Measurements from ENCODE around the gene MEF2C. TPM values are rescaled to one million over a fixed set of nuclear protein-coding genes. Genes with fewer than 3 reads are reported as not detected.

The MEF2C gene
- total and polyA plus RNA-seq, 2 donors, result 8.0 to 12.8 TPM

DNA sequence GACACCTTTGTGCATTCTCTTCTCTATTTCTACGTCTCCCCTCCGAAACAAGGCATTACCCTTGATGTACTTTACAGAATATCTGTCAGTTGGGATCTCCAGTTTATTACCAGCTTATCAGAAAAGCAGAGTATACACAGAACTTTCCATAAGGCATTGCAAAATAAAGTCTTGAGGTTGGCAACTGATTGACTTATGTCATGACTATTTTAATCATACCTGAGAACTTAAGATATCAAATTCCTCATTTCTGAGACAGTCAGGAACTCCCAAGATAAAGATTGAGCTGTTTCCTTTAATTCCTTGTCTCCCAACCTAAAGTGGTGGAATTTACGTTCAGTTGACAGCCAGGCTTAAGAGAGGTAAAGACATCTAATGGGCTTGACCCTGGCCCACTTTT lies 110.9 kb downstream of the MEF2C start:
- Histone ChIP-seq H3K4me1 (ENCODE audit: control insufficient read depth in 2 of 2, insufficient read depth in 2 of 2, low read length in 2 of 2) (no peaks in the 10 kb centered on the region), H3K36me3 (ENCODE audit: control insufficient read depth in 2 of 2, insufficient read depth in 2 of 2, low read length in 1 of 2) (no peaks in the 10 kb centered on the region), H3K27me3 (ENCODE audit: control insufficient read depth in 2 of 2, insufficient read depth in 1 of 2, low read length in 1 of 2) (no peaks in the 10 kb centered on the region), H3K27ac (ENCODE audit: low read depth in 1 of 2, low read length in 1 of 2) (no peak overlapping the region), H3K4me3 (ENCODE audit: low read length in 2 of 2) (no peak overlapping the region), H3K9me3 (ENCODE audit: control insufficient read depth in 2 of 2, insufficient read depth in 1 of 2, low read length in 1 of 2) (no peaks in the 10 kb centered on the region)
- DNase-seq (ENCODE audit: low read depth in 6 of 9, low spot score in 9 of 9), result no peak
- 96% methylated on average over 3 of the region's 3 CpGs for WGBS

DNA sequence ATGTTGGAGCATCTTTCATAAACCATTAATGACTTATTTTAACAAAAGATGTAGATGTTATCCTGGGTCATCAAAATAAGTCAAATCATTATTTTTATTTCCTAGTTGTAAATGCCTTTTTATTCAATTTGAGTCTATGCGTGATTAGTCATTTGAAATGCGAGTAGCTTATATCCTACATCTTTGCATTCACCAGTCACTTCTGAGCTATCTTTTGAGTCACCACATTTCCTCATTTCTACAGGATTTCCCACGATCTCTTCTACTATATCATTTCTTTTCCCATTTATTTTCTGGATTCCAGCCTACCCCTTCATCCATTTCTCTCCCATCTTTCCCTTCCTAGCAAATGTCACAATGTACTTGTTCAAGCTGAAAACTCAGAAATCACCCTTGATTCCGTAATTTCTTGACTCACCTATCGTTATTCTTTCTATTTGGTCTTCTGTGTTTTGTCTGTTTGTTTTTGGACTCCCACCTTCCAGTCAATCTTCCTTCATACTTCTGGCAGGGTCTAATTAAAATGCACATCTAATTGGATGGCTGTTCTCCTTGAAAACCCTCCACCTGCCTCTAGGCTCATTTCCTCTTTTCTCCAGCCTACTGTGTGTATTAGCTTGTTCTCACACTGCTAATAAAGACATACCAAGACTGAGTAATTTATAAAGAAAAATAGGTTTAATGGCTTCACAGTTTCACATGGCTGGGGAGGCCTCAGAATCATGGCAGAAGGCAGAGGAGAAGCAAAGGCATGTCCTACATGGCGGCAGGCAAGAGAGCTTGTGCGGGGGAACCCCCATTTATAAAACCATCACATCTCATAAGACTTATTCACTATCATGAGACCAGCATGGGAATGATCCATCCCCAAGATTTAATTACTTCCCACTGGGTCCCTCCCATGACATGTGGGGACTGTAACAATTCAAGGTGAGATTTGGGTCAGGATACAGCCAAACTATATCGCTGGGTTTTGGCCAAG lies 112.4 kb downstream of the MEF2C start:
- H3K4me1 ChIP-seq (ENCODE audit: control insufficient read depth in 2 of 2, insufficient read depth in 2 of 2, low read length in 2 of 2), result no peaks in the 10 kb centered on the region
- no peak overlapping the region for H3K27ac ChIP-seq (ENCODE audit: low read depth in 1 of 2, low read length in 1 of 2)
- 95% methylated on average over 8 of the region's 8 CpGs for WGBS
- no peaks in the 10 kb centered on the region for H3K36me3 ChIP-seq (ENCODE audit: control insufficient read depth in 2 of 2, insufficient read depth in 2 of 2, low read length in 1 of 2)
- H3K4me3 ChIP-seq (ENCODE audit: low read length in 2 of 2), result no peak overlapping the region
- no peaks in the 10 kb centered on the region for H3K9me3 ChIP-seq (ENCODE audit: control insufficient read depth in 2 of 2, insufficient read depth in 1 of 2, low read length in 1 of 2)
- no peak for DNase-seq (ENCODE audit: low read depth in 6 of 9, low spot score in 9 of 9)
- no peaks in the 10 kb centered on the region for H3K27me3 ChIP-seq (ENCODE audit: control insufficient read depth in 2 of 2, insufficient read depth in 1 of 2, low read length in 1 of 2)

DNA sequence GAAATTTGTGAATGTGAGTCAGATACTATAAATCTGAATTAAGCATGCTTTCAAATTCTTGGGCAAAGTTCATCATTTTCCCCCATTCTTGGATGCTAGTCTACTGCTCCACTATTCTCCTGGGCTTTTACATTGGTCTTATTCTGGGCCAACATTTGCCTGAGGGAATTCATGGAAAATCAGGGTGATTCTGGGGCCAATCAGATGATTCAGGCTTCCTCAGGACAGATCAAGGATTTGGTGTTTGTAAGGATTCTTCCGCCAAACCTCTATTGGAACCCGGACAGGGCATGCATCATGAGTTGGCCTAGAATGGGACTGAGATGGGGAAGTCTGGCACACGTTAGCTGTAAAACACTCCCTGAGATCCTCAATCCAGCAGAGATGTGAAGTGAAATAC lies 113.8 kb downstream of the MEF2C start:
- Histone ChIP-seq H3K27me3 (ENCODE audit: control insufficient read depth in 2 of 2, insufficient read depth in 1 of 2, low read length in 1 of 2) (no peaks in the 10 kb centered on the region), H3K27ac (ENCODE audit: low read depth in 1 of 2, low read length in 1 of 2) (no peak overlapping the region), H3K9me3 (ENCODE audit: control insufficient read depth in 2 of 2, insufficient read depth in 1 of 2, low read length in 1 of 2) (no peaks in the 10 kb centered on the region), H3K36me3 (ENCODE audit: control insufficient read depth in 2 of 2, insufficient read depth in 2 of 2, low read length in 1 of 2) (no peaks in the 10 kb centered on the region), H3K4me1 (ENCODE audit: control insufficient read depth in 2 of 2, insufficient read depth in 2 of 2, low read length in 2 of 2) (no peaks in the 10 kb centered on the region), H3K4me3 (ENCODE audit: low read length in 2 of 2) (no peak overlapping the region)
- WGBS, result 99% methylated on average over 3 of the region's 3 CpGs
- no peak for DNase-seq (ENCODE audit: low read depth in 6 of 9, low spot score in 9 of 9)

DNA sequence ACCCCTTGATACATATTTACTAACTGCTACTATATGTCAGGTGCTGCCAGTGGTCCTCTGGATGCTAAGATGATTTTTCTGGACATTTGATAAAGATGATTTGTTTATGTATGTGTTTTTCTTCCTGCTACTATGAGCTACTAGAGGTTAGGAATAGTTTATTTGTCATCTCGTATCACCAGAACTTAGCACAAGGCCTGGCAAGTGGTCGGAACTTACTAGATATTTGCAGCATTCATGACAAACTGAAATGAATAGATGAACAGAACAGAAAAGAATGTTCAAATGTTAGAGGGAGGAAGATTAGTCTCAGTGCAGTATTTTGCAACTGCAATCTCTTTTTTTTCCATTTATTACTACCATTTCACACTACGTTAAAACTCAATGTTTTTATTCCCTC lies 114.6 kb downstream of the MEF2C start:
- no peaks in the 10 kb centered on the region for H3K9me3 ChIP-seq (ENCODE audit: control insufficient read depth in 2 of 2, insufficient read depth in 1 of 2, low read length in 1 of 2)
- 98% methylated on average over 3 of the region's 3 CpGs for WGBS

DNA sequence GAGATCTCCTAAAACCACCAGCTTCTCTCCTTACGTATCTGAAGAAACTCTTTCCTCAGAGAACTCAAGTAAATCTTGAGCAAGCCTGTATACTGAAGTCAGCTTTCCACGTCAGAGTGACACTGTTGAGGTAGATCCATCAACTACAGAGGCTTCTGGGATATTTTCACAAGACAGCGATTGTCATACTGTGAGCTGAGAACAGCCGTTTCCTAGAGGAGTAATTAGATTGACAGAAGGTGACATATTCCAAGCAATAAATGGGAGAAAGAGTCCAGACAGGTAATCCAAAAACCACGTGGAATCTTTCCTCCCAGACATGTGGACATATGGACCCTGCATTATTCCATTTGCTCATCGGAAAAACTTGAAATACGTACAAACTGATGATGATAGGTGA lies 117.2 kb downstream of the MEF2C start:
- DNase-seq (ENCODE audit: low read depth in 6 of 9, low spot score in 9 of 9), result no peak
- Histone ChIP-seq H3K27me3 (ENCODE audit: control insufficient read depth in 2 of 2, insufficient read depth in 1 of 2, low read length in 1 of 2) (no peaks in the 10 kb centered on the region), H3K4me3 (ENCODE audit: low read length in 2 of 2) (no peak overlapping the region), H3K4me1 (ENCODE audit: control insufficient read depth in 2 of 2, insufficient read depth in 2 of 2, low read length in 2 of 2) (no peaks in the 10 kb centered on the region), H3K9me3 (ENCODE audit: control insufficient read depth in 2 of 2, insufficient read depth in 1 of 2, low read length in 1 of 2) (no peaks in the 10 kb centered on the region), H3K27ac (ENCODE audit: low read depth in 1 of 2, low read length in 1 of 2) (no peak overlapping the region), H3K36me3 (ENCODE audit: control insufficient read depth in 2 of 2, insufficient read depth in 2 of 2, low read length in 1 of 2) (no peaks in the 10 kb centered on the region)
- 97% methylated on average over 7 of the region's 7 CpGs for WGBS

More for the DNA sequence above, 114.6 kb downstream of the MEF2C start:
- no peaks in the 10 kb centered on the region for H3K27me3 ChIP-seq (ENCODE audit: control insufficient read depth in 2 of 2, insufficient read depth in 1 of 2, low read length in 1 of 2)
- H3K4me3 ChIP-seq (ENCODE audit: low read length in 2 of 2), result no peak overlapping the region
- no peak overlapping the region for H3K27ac ChIP-seq (ENCODE audit: low read depth in 1 of 2, low read length in 1 of 2)
- no peak for DNase-seq (ENCODE audit: low read depth in 6 of 9, low spot score in 9 of 9)
- no peaks in the 10 kb centered on the region for H3K36me3 ChIP-seq (ENCODE audit: control insufficient read depth in 2 of 2, insufficient read depth in 2 of 2, low read length in 1 of 2)
- H3K4me1 ChIP-seq (ENCODE audit: control insufficient read depth in 2 of 2, insufficient read depth in 2 of 2, low read length in 2 of 2), result no peaks in the 10 kb centered on the region

DNA sequence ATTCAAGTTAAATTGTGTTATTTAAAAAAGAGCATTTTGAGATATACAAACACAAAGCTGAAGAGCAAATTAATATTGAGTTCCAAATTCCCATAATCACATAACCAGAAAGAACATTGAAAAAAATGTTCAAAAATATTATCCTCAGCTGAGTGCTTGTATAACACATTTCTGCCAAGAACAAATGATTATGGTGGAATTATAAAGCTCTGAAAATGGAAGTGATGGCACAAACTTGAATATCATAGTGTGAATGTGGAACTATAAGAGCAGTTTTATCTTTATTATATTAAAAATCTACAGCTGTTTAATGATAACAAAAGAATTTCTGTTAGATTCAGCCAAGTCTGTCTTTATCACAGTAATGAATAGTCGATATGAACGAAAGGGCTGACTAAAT lies 117.8 kb downstream of the MEF2C start:
- Histone ChIP-seq H3K27me3 (ENCODE audit: control insufficient read depth in 2 of 2, insufficient read depth in 1 of 2, low read length in 1 of 2) (no peaks in the 10 kb centered on the region), H3K27ac (ENCODE audit: low read depth in 1 of 2, low read length in 1 of 2) (no peak overlapping the region), H3K4me3 (ENCODE audit: low read length in 2 of 2) (no peak overlapping the region), H3K4me1 (ENCODE audit: control insufficient read depth in 2 of 2, insufficient read depth in 2 of 2, low read length in 2 of 2) (no peaks in the 10 kb centered on the region), H3K36me3 (ENCODE audit: control insufficient read depth in 2 of 2, insufficient read depth in 2 of 2, low read length in 1 of 2) (no peaks in the 10 kb centered on the region), H3K9me3 (ENCODE audit: control insufficient read depth in 2 of 2, insufficient read depth in 1 of 2, low read length in 1 of 2) (no peaks in the 10 kb centered on the region)
- 95% methylated on average over 2 of the region's 2 CpGs for WGBS
- DNase-seq (ENCODE audit: low read depth in 6 of 9, low spot score in 9 of 9), result no peak

DNA sequence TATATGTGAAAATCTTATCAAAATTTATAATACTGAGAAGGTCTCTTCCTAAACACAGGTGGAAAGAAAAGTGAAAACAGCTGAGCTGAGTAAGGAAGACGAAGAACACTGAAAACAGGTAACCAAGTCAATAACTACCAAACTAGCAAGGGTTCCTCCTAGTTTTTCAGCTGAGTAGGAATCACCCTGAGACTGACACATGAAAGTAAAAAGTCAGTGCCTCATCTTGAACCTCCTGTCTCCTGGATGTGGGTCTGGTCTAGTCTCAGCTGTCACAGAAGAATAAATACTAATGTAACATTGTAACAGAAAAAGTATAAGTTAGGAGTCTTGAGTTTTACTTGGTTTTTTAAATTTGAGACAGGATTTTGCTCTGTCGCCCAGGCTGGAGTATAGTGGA lies 121.0 kb downstream of the MEF2C start:
- Histone ChIP-seq H3K36me3 (ENCODE audit: control insufficient read depth in 2 of 2, insufficient read depth in 2 of 2, low read length in 1 of 2) (no peaks in the 10 kb centered on the region), H3K9me3 (ENCODE audit: control insufficient read depth in 2 of 2, insufficient read depth in 1 of 2, low read length in 1 of 2) (no peaks in the 10 kb centered on the region), H3K27ac (ENCODE audit: low read depth in 1 of 2, low read length in 1 of 2) (no peak overlapping the region), H3K4me3 (ENCODE audit: low read length in 2 of 2) (no peak overlapping the region), H3K4me1 (ENCODE audit: control insufficient read depth in 2 of 2, insufficient read depth in 2 of 2, low read length in 2 of 2) (peaks cover 0 to 15% of the 10 kb centered on the region in 2 donors), H3K27me3 (ENCODE audit: control insufficient read depth in 2 of 2, insufficient read depth in 1 of 2, low read length in 1 of 2) (no peaks in the 10 kb centered on the region)
- WGBS, result 94% methylated on average over 2 of the region's 2 CpGs
- no peak for DNase-seq (ENCODE audit: low read depth in 6 of 9, low spot score in 9 of 9)

DNA sequence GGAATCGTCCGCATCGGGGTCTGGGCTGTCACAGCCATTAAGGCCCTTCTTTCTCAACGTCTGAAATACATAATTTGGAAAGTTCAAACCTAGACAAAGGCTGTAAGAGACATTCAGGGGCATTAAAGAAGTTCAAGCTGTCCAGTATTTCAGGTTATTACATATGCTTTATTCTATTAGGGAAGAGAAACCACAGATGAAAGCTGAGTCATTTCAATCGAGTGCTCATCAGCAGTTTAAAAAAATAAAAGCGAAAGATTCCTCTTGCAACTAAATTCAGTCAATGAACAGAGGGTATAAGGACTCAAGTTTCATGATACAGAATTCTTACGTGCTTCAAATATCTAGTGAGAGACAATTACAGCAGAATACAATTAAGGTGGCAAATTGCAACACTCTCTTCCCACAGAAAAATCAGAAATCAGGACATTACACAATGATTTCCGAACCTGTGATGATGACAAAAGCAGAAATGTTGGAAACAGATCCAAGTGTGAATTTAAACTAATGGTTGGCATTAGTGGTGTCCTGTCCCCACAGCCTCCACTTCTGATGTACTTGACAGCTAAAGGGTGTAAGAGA lies 121.6 kb downstream of the MEF2C start:
- peaks cover 0 to 15% of the 10 kb centered on the region in 2 donors for H3K4me1 ChIP-seq (ENCODE audit: control insufficient read depth in 2 of 2, insufficient read depth in 2 of 2, low read length in 2 of 2)
- no peak for DNase-seq (ENCODE audit: low read depth in 6 of 9, low spot score in 9 of 9)
- H3K4me3 ChIP-seq (ENCODE audit: low read length in 2 of 2), result no peak overlapping the region
- H3K27ac ChIP-seq (ENCODE audit: low read depth in 1 of 2, low read length in 1 of 2), result no peak overlapping the region
- H3K36me3 ChIP-seq (ENCODE audit: control insufficient read depth in 2 of 2, insufficient read depth in 2 of 2, low read length in 1 of 2), result no peaks in the 10 kb centered on the region
- 86% methylated on average over 8 of the region's 8 CpGs for WGBS
- no peaks in the 10 kb centered on the region for H3K9me3 ChIP-seq (ENCODE audit: control insufficient read depth in 2 of 2, insufficient read depth in 1 of 2, low read length in 1 of 2)
- no peaks in the 10 kb centered on the region for H3K27me3 ChIP-seq (ENCODE audit: control insufficient read depth in 2 of 2, insufficient read depth in 1 of 2, low read length in 1 of 2)

DNA sequence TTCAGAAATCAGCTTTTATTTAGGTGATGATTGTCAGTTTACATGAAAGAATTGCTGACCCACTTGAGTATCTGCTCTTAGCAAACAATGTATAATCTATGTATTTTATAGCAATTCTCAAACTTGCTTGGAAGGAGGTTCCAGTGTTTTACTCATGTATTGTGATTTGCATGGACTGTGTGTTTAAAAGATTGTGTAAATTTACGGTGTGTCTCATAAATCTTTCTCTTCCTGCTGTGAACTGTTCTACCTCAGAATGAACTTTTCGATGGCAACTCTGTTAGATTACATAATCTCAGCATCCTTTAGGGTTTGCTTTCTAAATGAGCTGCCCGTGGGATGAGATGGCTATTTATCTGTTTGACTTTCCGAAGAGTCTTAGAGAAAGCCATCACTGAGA lies 122.5 kb downstream of the MEF2C start:
- no peak for DNase-seq (ENCODE audit: low read depth in 6 of 9, low spot score in 9 of 9)
- WGBS, result 88% methylated on average over 4 of the region's 4 CpGs
- H3K4me3 ChIP-seq (ENCODE audit: low read length in 2 of 2), result no peak overlapping the region
- peaks cover 0 to 15% of the 10 kb centered on the region in 2 donors for H3K4me1 ChIP-seq (ENCODE audit: control insufficient read depth in 2 of 2, insufficient read depth in 2 of 2, low read length in 2 of 2)
- no peaks in the 10 kb centered on the region for H3K36me3 ChIP-seq (ENCODE audit: control insufficient read depth in 2 of 2, insufficient read depth in 2 of 2, low read length in 1 of 2)
- no peaks in the 10 kb centered on the region for H3K9me3 ChIP-seq (ENCODE audit: control insufficient read depth in 2 of 2, insufficient read depth in 1 of 2, low read length in 1 of 2)
- no peak overlapping the region for H3K27ac ChIP-seq (ENCODE audit: low read depth in 1 of 2, low read length in 1 of 2)
- no peaks in the 10 kb centered on the region for H3K27me3 ChIP-seq (ENCODE audit: control insufficient read depth in 2 of 2, insufficient read depth in 1 of 2, low read length in 1 of 2)
